ENCODE data around the gene JUND.
A peak's percentile ranks its signal among the peaks of the same experiment; 100 is the strongest.

The JUND gene

DNA sequence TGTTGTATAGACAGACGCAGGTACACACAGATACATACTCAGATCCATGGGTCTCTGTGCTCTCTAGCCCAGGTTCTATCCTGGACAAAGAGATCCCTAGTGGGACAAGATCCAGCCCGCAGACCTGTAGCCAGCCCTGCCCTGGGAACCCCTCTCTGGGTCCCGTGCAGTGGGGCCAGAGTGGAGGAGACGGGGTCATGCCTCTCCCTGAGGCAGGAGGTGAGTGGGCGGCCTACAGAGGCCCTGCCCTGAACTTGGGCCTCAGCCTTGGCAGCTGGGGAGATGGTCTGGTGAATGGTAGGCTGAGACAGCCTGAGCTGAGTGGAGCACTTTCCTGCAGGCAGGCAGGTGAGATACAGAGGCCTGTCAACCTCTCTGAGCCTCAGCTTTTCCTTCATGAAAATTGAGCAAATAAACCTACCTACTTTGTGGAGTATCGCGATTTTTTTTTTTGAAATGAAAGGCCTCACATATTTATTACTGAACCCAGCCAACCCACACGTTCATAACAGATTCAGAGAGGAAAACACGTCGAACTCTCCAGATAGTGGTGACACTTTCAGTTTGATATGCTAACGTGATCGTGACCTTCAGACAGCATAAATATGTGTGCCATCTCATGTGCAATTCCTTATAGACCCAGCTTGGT lies 3.4 kb upstream of the JUND start:
- TF ChIP-seq CEBPB (IDR thresholded peaks at IDR 0.05) (no peak), EGR1 (IDR thresholded peaks at IDR 0.05) (peak; percentile 48), RAD21 (IDR thresholded peaks at IDR 0.05; ENCODE audit: low read depth) (no peak), ZBTB7A (IDR thresholded peaks at IDR 0.05; ENCODE audit: low read depth) (no peak), CREB1 (IDR thresholded peaks at IDR 0.05; ENCODE audit: low read depth) (no peak)

DNA sequence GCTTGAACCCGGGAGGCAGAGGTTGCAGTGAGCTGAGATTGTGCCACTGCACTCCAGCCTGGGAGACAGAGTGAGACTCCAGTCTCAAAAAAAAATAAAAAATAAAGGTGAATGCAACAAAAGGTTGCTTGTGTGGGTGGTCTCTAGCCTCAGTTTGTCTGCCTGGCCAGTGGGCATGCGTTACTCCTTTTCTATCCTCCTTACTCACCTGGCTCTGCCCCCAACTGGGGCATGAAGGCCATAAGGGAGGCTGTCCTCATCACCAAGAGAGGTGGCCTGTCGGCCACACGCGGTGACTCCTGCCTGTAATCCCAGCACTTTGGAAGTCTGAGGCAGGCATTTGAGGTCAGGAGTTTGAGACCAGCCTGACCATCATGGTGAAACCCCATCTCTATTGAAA lies 1.9 kb upstream of the JUND start:
- TF ChIP-seq EGR1 (IDR thresholded peaks at IDR 0.05) (no peak), CEBPB (IDR thresholded peaks at IDR 0.05) (no peak), ZBTB7A (IDR thresholded peaks at IDR 0.05; ENCODE audit: low read depth) (no peak), CREB1 (IDR thresholded peaks at IDR 0.05; ENCODE audit: low read depth) (no peak), EP300 (IDR thresholded peaks at IDR 0.05; ENCODE audit: borderline replicate concordance) (no peak), FOXM1 (IDR thresholded peaks at IDR 0.05; ENCODE audit: borderline replicate concordance, low read depth) (no peak), TAF1 (IDR thresholded peaks at IDR 0.05; ENCODE audit: low read depth) (no peak)
- TF ChIP-seq, protein P1, sequence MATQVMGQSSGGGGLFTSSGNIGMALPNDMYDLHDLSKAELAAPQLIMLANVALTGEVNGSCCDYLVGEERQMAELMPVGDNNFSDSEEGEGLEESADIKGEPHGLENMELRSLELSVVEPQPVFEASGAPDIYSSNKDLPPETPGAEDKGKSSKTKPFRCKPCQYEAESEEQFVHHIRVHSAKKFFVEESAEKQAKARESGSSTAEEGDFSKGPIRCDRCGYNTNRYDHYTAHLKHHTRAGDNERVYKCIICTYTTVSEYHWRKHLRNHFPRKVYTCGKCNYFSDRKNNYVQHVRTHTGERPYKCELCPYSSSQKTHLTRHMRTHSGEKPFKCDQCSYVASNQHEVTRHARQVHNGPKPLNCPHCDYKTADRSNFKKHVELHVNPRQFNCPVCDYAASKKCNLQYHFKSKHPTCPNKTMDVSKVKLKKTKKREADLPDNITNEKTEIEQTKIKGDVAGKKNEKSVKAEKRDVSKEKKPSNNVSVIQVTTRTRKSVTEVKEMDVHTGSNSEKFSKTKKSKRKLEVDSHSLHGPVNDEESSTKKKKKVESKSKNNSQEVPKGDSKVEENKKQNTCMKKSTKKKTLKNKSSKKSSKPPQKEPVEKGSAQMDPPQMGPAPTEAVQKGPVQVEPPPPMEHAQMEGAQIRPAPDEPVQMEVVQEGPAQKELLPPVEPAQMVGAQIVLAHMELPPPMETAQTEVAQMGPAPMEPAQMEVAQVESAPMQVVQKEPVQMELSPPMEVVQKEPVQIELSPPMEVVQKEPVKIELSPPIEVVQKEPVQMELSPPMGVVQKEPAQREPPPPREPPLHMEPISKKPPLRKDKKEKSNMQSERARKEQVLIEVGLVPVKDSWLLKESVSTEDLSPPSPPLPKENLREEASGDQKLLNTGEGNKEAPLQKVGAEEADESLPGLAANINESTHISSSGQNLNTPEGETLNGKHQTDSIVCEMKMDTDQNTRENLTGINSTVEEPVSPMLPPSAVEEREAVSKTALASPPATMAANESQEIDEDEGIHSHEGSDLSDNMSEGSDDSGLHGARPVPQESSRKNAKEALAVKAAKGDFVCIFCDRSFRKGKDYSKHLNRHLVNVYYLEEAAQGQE (IDR thresholded peaks at IDR 0.05; ENCODE audit: low read depth): no peak

DNA sequence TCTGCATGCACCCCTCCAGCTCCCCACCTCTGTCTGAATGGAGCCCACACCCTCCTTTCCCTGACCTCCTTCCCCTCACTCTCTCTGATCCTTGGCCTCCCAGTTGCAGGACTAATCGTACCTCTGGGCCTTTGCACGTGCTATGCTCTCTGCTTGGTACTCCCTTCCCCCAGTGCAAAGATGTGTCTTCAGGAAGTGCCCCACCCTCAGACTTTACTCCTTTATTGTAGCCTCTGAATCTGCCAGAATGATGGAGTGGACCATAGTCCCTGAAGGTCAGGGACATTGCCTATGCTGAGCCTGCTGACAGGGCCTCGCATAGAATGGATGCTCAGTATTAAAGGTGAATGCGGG lies 1.3 kb upstream of the JUND start:
- no peak for TF ChIP-seq EGR1 (IDR thresholded peaks at IDR 0.05)
- no peak for TF ChIP-seq EP300 (IDR thresholded peaks at IDR 0.05; ENCODE audit: borderline replicate concordance)
- no peak for TF ChIP-seq TEAD4 (IDR thresholded peaks at IDR 0.05)
- no peak for TF ChIP-seq ZBTB7A (IDR thresholded peaks at IDR 0.05; ENCODE audit: low read depth)
- TF ChIP-seq, protein P2, sequence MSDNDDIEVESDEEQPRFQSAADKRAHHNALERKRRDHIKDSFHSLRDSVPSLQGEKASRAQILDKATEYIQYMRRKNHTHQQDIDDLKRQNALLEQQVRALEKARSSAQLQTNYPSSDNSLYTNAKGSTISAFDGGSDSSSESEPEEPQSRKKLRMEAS (IDR thresholded peaks at IDR 0.05): no peak
- no peak for TF ChIP-seq CEBPB (IDR thresholded peaks at IDR 0.05)
- TF ChIP-seq, protein P3, sequence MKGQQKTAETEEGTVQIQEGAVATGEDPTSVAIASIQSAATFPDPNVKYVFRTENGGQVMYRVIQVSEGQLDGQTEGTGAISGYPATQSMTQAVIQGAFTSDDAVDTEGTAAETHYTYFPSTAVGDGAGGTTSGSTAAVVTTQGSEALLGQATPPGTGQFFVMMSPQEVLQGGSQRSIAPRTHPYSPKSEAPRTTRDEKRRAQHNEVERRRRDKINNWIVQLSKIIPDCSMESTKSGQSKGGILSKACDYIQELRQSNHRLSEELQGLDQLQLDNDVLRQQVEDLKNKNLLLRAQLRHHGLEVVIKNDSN (IDR thresholded peaks at IDR 0.05): no peak
- no peak for TF ChIP-seq FOXM1 (IDR thresholded peaks at IDR 0.05; ENCODE audit: borderline replicate concordance, low read depth)
- TF ChIP-seq TAF1 (IDR thresholded peaks at IDR 0.05; ENCODE audit: low read depth): no peak
- TF ChIP-seq, protein P1 (IDR thresholded peaks at IDR 0.05; ENCODE audit: low read depth): no peak
- no peak for TF ChIP-seq TCF12 (IDR thresholded peaks at IDR 0.05; ENCODE audit: low read depth)
- no peak for TF ChIP-seq NFIC (IDR thresholded peaks at IDR 0.05)
- TF ChIP-seq RAD21 (IDR thresholded peaks at IDR 0.05; ENCODE audit: low read depth): no peak
- TF ChIP-seq CREB1 (IDR thresholded peaks at IDR 0.05; ENCODE audit: low read depth): no peak
- TF ChIP-seq YY1 (IDR thresholded peaks at IDR 0.05; ENCODE audit: low read depth): no peak

DNA sequence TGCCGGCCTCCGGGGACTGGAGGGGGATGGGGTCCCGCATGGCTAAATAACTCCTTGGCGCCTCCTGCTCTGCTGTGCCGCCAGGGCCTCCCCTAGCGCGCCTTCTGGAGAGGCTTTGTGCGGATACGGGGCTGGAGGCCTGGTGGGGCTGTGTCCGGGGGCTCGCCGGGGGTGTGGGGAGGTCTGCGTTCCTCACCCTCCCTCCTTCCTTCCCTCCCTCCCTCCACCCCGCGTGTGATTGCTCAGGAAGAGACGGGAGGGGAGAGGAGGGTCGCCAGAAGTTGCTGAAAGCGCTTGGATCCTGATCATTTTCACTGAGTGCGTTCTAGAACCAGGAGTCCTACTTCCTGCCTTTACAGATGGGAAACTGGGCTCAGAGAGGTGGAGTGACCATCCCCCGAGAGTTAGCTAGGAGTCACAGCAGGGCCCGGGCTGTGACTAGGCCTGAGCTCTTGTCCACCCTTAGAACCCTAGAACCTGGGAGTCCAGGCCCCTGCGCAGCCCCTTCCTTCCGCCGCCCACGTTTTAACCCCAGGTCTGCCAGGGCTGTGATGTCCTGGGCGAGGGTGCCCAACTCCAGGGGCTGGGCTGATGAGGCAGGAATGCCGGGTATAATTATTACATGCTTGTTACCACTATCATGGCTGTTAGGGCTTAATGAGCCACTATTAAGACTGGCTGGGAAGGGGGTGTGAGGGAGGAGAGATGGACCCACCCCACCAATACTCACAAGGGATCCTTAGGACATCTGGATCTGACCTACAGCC lies 782 bp upstream of the JUND start:
- no peak for TF ChIP-seq CEBPB (IDR thresholded peaks at IDR 0.05)
- TF ChIP-seq EGR1 (IDR thresholded peaks at IDR 0.05): peak; percentile 44
- peak; percentile 4; the same call in 1 of the 2 replicates for TF ChIP-seq TAF1 (IDR thresholded peaks at IDR 0.05; ENCODE audit: low read depth)
- peak; percentile 75; the same call in 1 of the 2 replicates for TF ChIP-seq ZBTB7A (IDR thresholded peaks at IDR 0.05; ENCODE audit: low read depth)

DNA sequence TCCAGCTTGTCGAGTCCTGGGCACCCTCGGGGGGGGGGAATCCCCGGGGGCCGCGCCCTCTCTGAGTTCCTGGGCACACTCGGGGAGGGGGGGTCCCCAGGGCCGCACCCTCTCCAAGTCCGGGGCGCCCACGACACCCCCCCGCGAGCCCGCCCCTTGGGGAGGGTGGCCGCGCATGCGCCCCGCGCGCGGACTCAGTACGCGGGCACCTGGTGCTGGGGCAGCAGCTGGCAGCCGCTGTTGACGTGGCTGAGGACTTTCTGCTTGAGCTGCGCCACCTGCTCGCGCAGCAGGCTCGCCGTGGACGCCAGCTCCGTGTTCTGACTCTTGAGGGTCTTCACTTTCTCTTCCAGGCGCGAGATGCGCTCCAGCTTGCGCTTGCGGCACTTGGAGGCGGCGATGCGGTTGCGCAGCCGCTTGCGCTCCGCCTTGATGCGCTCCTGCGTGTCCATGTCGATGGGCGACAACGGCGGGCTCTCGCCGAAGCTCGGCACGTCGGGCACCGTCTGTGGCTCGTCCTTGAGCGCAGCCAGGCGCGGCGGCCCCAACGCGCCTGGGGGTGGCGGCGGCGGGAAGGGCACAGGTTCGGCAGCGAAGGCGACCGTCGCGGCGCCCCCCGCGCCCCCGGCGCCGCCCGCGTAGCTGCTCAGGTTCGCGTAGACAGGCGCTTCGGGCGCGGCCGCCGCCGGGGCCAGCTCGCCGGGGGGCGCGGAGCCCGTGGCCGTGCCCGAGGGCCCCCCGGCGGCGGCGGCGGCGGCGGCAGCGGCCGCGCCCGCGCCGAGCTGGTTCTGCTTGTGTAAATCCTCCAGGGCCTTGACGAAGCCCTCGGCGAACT lies 958 bp downstream of the JUND start:
- TF ChIP-seq, protein P3 (IDR thresholded peaks at IDR 0.05): no peak; the same call in 1 of the 2 replicates
- TF ChIP-seq FOXM1 (IDR thresholded peaks at IDR 0.05; ENCODE audit: borderline replicate concordance, low read depth): no peak
- TF ChIP-seq, protein P1 (IDR thresholded peaks at IDR 0.05; ENCODE audit: low read depth): no peak
- TF ChIP-seq CEBPB (IDR thresholded peaks at IDR 0.05): no peak; the same call in 1 of the 2 replicates
- no peak for TF ChIP-seq EGR1 (IDR thresholded peaks at IDR 0.05)
- TF ChIP-seq, protein P2 (IDR thresholded peaks at IDR 0.05): peak; percentile 87
- TF ChIP-seq EP300 (IDR thresholded peaks at IDR 0.05; ENCODE audit: borderline replicate concordance): peak; percentile 25; the same call in 1 of the 2 replicates
- TF ChIP-seq TAF1 (IDR thresholded peaks at IDR 0.05; ENCODE audit: low read depth): 0 out of 2 replicates have a peak, but pooled peaks have one; percentile 23
- TF ChIP-seq ZBTB7A (IDR thresholded peaks at IDR 0.05; ENCODE audit: low read depth): peak; percentile 55
- TF ChIP-seq RAD21 (IDR thresholded peaks at IDR 0.05; ENCODE audit: low read depth): no peak
- TF ChIP-seq TCF12 (IDR thresholded peaks at IDR 0.05; ENCODE audit: low read depth): peak; percentile 71
